ENCODE results near the gene ST7.

ST7 gene

DNA sequence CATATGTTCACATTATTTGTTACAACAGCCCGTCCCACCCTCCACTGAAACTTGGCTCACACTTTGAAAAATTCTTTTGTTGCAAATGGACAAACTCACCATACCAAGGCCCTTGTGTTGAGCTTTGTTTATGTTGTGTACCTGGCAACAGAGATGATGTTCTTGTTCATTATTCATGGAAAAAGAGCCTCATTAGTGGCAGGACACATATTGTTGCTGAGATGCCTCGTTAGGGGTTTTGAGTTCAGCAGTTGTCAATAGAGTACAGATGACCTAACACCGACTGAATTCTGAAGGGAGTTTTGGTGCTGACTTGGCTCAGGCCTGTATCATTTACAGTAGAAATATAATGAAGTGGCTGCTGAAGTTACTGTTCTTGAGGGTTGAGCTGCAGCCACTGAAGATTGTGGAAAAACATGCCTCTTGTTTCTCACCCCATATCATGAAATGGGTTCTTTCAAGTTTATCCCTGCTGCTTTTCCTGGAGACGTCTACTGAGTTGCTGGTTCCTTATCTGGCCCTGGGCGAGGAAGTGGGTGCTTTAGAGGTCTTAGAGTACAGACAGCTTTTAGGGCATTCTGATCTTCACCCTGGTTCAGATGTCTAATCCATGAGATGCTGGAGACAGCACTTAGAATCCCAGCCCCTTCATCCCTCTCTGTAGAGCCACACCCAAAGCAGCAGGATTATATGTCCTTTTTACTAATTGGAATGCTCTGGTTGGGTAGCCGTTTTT lies 219.9 kb downstream of the ST7 start:
- no peak for DNase-seq
- intact Hi-C loops (cut with DNase I; ENCODE audit: low total_unique reads), result no loop called here
- H3K4me1 ChIP-seq, result peaks cover 0 to 41% (median 0%) of the 10 kb centered on the region in 4 donors
- TF ChIP-seq CTCF (IDR thresholded peaks at IDR 0.05), result no peak
- H3K4me3 ChIP-seq, result no peak overlapping the region
- H3K36me3 ChIP-seq, result peaks cover 0 to 23% (median 5%) of the 10 kb centered on the region in 3 donors
- no peaks in the 10 kb centered on the region for H3K9me3 ChIP-seq
- H3K27me3 ChIP-seq, result no peaks in the 10 kb centered on the region
- H3K27ac ChIP-seq, result peak overlapping the region in 1 of 2 donors; percentile 8

DNA sequence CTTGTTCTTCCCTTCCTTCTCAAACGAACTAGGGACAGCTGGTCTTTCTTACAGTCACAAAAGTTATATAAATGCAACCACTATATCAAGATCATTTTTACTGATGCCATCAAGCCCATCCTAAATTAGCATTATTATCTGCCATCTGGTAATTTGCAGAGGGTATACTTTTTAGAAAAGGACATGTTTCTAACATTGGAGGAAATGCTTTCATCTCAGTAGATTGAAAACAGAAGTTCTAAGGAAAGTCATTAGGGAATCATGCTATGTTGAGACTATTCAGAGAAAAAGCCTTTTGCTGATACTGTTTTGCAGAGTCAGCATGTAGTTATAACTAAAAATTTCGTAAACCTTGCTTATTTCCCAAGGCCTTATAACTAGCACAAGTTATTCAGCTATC lies 222.9 kb downstream of the ST7 start:
- Histone ChIP-seq H3K36me3 (peaks cover 0 to 19% (median 15%) of the 10 kb centered on the region in 3 donors), H3K9me3 (no peaks in the 10 kb centered on the region), H3K27ac (no peak overlapping the region), H3K27me3 (no peaks in the 10 kb centered on the region), H3K4me1 (peaks cover 0 to 34% (median 0%) of the 10 kb centered on the region in 4 donors), H3K4me3 (no peak overlapping the region)
- intact Hi-C loops (cut with DNase I; ENCODE audit: low total_unique reads), result no loop called here
- no peak for DNase-seq
- TF ChIP-seq CTCF (IDR thresholded peaks at IDR 0.05), result no peak

DNA sequence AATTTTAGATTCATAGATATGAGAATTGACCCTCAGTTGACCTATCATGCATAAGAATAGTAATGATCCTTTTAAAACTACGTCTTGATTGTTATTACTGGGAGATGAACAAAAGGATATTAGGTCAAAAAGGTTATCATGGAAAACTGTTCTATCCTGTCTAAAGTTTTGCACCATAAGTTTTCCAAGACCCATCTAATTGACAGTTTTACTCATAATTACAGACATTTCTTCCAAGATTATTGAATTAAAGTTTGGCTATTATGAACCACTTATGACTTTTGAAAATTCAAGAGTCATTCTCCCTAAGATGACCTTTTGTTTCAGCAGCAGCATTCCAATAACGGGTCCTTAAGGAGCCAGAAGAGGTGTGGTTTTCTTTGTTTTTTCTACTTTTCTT lies 225.3 kb downstream of the ST7 start:
- no peak for TF ChIP-seq CTCF (IDR thresholded peaks at IDR 0.05)
- no peaks in the 10 kb centered on the region for H3K27me3 ChIP-seq
- H3K36me3 ChIP-seq, result peaks cover 0 to 15% (median 11%) of the 10 kb centered on the region in 3 donors
- no peak overlapping the region for H3K4me3 ChIP-seq
- intact Hi-C loops (cut with DNase I; ENCODE audit: low total_unique reads), result no loop called here
- no peak overlapping the region for H3K27ac ChIP-seq
- H3K4me1 ChIP-seq, result peaks cover 0 to 10% (median 0%) of the 10 kb centered on the region in 4 donors
- DNase-seq, result no peak
- H3K9me3 ChIP-seq, result no peaks in the 10 kb centered on the region

DNA sequence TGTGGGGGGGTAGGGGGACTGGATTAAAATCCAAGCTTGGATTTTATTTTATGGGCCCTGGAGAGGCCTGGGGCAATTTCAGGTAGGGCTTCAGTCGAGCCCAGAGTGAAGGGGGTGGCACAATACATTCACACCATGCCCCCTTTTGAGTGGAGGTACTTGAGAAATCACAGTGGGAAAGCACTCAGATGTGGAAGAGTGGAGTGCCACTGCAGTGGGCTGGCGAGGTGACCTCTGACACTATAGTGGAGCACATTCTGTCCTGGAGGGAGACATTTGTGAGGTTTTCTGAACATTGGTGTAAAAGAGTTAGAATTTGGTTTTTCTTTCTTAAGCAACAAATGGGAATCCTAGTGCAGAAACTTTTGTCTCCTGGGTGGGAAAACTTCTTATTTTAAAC lies 226.4 kb downstream of the ST7 start:
- no peak for TF ChIP-seq CTCF (IDR thresholded peaks at IDR 0.05)
- H3K4me3 ChIP-seq, result no peak overlapping the region
- no peaks in the 10 kb centered on the region for H3K9me3 ChIP-seq
- no peak for DNase-seq
- H3K4me1 ChIP-seq, result peaks cover 0 to 10% (median 0%) of the 10 kb centered on the region in 4 donors
- H3K27me3 ChIP-seq, result no peaks in the 10 kb centered on the region
- intact Hi-C loops (cut with DNase I; ENCODE audit: low total_unique reads), result no loop called here
- H3K27ac ChIP-seq, result no peak overlapping the region
- H3K36me3 ChIP-seq, result peaks cover 0 to 11% (median 7%) of the 10 kb centered on the region in 3 donors

GRCh38 chr7:117183729-117184128 lies 230.4 kb downstream of the ST7 start:
- intact Hi-C loops (cut with DNase I; ENCODE audit: low total_unique reads), result no loop called here
- Histone ChIP-seq H3K4me1 (peaks cover 0 to 27% (median 0%) of the 10 kb centered on the region in 4 donors), H3K27me3 (no peaks in the 10 kb centered on the region), H3K27ac (no peak overlapping the region), H3K9me3 (no peaks in the 10 kb centered on the region), H3K36me3 (peaks cover 0 to 9% (median 0%) of the 10 kb centered on the region in 3 donors), H3K4me3 (no peak overlapping the region)
- TF ChIP-seq CTCF (IDR thresholded peaks at IDR 0.05), result no peak
- no peak for DNase-seq

All from tibial artery (tissue), 4 donors.